ENCODE measurements around the gene ME1.

DNA sequence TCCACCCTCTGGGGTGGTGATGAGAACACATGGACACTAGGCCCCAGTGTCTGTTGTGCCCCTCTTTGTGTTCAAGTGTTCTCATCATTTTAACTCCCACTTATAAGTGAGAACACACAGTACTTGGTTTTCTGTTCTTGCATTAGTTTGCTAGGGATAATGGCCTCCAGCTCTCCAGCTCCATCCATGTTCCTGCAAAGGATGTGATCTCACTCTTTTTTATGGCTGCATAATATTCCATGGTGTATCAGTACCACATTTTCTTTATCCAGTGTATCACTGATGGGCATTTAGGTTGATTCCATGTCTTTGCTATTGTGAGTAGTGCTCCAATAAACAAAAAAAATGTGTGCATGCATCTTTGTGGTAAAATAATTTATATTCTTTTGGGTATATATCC lies 170.3 kb downstream of the ME1 start:
- TF ChIP-seq POLR2A (IDR thresholded peaks at IDR 0.05; ENCODE audit: low read length) (no peak), GATA1 (IDR thresholded peaks at IDR 0.05; ENCODE audit: low read depth, low read length) (no peak)
